Ovary (tissue), 3 donors: ENCODE measurements around the gene GSX2.

Experiments
- EP300 ChIP-seq: sonication (generic); formaldehyde crosslinking; IDR thresholded peaks from one replicate; pipeline ENCODE4 v1.6.1; 2017; ENCODE audit warnings: antibody characterized with exemption
- TF ChIP-seq, protein P1 (sequence below), 3 donors: fragments of 450-650 bp in 2 of 3; fragments of 200-600 bp in 1 of 3; IDR thresholded peaks; one replicate each; pipeline versions ENCODE4 v1.5.1 to v1.8.0; 2016 to 2022; ENCODE audit warnings: antibody characterized with exemption in 3 of 3, mild to moderate bottlenecking in 1 of 3
- donor health status: DM: no; HTN: no; CAD: no.

DNA sequence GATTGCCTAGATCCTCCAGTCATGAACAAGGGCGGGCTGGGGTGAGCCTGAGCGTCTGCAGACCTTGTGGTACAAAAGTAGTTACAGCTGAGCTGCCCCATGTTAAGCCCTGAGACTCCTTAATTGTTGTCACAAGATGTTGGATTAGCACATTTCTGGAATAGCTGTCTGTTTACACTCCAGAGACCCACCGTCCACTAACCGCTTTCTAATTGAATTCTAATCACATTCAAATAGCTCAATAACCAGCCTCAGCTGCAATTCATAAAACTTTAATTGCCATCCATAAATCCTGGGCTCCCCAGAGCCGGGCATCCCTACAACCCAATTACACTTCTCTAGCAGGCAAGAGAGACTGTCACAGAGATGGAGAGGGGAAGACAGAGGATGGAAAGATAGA, 1.6 kb upstream of the GSX2 start:
- TF ChIP-seq, protein P1, sequence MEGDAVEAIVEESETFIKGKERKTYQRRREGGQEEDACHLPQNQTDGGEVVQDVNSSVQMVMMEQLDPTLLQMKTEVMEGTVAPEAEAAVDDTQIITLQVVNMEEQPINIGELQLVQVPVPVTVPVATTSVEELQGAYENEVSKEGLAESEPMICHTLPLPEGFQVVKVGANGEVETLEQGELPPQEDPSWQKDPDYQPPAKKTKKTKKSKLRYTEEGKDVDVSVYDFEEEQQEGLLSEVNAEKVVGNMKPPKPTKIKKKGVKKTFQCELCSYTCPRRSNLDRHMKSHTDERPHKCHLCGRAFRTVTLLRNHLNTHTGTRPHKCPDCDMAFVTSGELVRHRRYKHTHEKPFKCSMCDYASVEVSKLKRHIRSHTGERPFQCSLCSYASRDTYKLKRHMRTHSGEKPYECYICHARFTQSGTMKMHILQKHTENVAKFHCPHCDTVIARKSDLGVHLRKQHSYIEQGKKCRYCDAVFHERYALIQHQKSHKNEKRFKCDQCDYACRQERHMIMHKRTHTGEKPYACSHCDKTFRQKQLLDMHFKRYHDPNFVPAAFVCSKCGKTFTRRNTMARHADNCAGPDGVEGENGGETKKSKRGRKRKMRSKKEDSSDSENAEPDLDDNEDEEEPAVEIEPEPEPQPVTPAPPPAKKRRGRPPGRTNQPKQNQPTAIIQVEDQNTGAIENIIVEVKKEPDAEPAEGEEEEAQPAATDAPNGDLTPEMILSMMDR (IDR thresholded peaks at IDR 0.05), result no peak
- no peak for TF ChIP-seq EP300
